Keratinocyte (primary cell): Measurements from ENCODE around the gene CDC6. TPM values are rescaled to one million over a fixed set of nuclear protein-coding genes. Genes with fewer than 3 reads are reported as not detected.

Experiments used
- DNase-seq: peaks from one replicate; pipeline ENCODE4 v3.0.0-alpha.2; 2011; ENCODE audit warnings: low read depth, missing footprints, low spot score
- FAIRE-seq: peaks from 2 replicates; lab custom pipeline; 2011; peaks lifted over from hg19 to GRCh38; lab: Jason Lieb, UNC
- H2AFZ ChIP-seq: 2 replicates; pipeline ENCODE4 v1.6.0; 2012; ENCODE audit warnings: low read length, control low read depth, inconsistent platforms; ENCODE audit not compliant: control insufficient read depth
- H3K27ac ChIP-seq: 2 replicates; pipeline ENCODE4 v1.5.1; 2011; ENCODE audit warnings: low read length; ENCODE audit not compliant: control insufficient read depth, insufficient read depth
- H3K27me3 ChIP-seq: 3 replicates; pipeline ENCODE4 v1.6.0; 2011; ENCODE audit warnings: low read length; ENCODE audit not compliant: control insufficient read depth, insufficient read depth; ENCODE audit errors: extremely low read depth
- H3K36me3 ChIP-seq, 2 experiments: 2 replicates in 1 of 2; 3 replicates in 1 of 2; pipeline ENCODE4 v1.5.1; 2011; ENCODE audit warnings: low read length in 2 of 2, mild to moderate bottlenecking in 1 of 2; ENCODE audit not compliant: control insufficient read depth in 2 of 2, insufficient read depth in 2 of 2; ENCODE audit errors: extremely low read depth in 1 of 2
- H3K4me1 ChIP-seq: 3 replicates; pipeline ENCODE4 v1.5.1; 2011; ENCODE audit warnings: low read length; ENCODE audit not compliant: control insufficient read depth, insufficient read depth; ENCODE audit errors: extremely low read depth
- H3K4me2 ChIP-seq: 3 replicates; pipeline ENCODE4 v1.6.0; 2011; ENCODE audit warnings: low read depth, low read length; ENCODE audit not compliant: control insufficient read depth, insufficient read depth; ENCODE audit errors: extremely low read depth
- H3K4me3 ChIP-seq, 3 experiments: fragments of 200-600 bp in 1 of 3; sonication (generic) in 1 of 3; 2 replicates in 2 of 3; 3 replicates in 1 of 3; pipeline ENCODE4 v1.5.1; 2011 to 2016; ENCODE audit warnings: low read length in 3 of 3, mild to moderate bottlenecking in 3 of 3, control low read depth in 2 of 3, inconsistent platforms in 1 of 3, low read depth in 1 of 3, mixed read lengths in 1 of 3, mixed run types in 1 of 3, moderate library complexity in 1 of 3; ENCODE audit not compliant: control insufficient read depth in 2 of 3, insufficient read depth in 2 of 3; ENCODE audit errors: extremely low read depth in 1 of 3
- H3K79me2 ChIP-seq: 2 replicates; pipeline ENCODE4 v1.6.0; 2012; ENCODE audit warnings: low read length; ENCODE audit not compliant: control insufficient read depth, insufficient read depth
- H3K9ac ChIP-seq: 3 replicates; pipeline ENCODE4 v1.6.0; 2011; ENCODE audit warnings: low read length; ENCODE audit not compliant: control insufficient read depth, insufficient read depth; ENCODE audit errors: extremely low read depth
- H3K9me1 ChIP-seq: 3 replicates; pipeline ENCODE4 v1.6.0; 2011; ENCODE audit warnings: low read length; ENCODE audit not compliant: control insufficient read depth, insufficient read depth; ENCODE audit errors: extremely low read depth
- H3K9me3 ChIP-seq: 2 replicates; pipeline ENCODE4 v1.5.1; 2012; ENCODE audit warnings: low read depth, low read length; ENCODE audit not compliant: control insufficient read depth
- H4K20me1 ChIP-seq: 3 replicates; pipeline ENCODE4 v1.6.0; 2011; ENCODE audit warnings: low read length; ENCODE audit not compliant: control insufficient read depth, insufficient read depth; ENCODE audit errors: extremely low read depth
- CTCF ChIP-seq, 3 experiments: IDR thresholded peaks in 1 of 3; conservative IDR thresholded peaks in 1 of 3; optimal IDR thresholded peaks in 1 of 3; 2 replicates in 2 of 3; 3 replicates in 1 of 3; pipeline versions ENCODE3 to v1.5.1; 2011; ENCODE audit warnings: low read length in 3 of 3, mild to moderate bottlenecking in 3 of 3, moderate library complexity in 2 of 3, control low read depth in 1 of 3, inconsistent platforms in 1 of 3; ENCODE audit not compliant: insufficient read depth in 2 of 3; ENCODE audit errors: extremely low read depth in 1 of 3
- EZH2 ChIP-seq: IDR thresholded peaks from one replicate; pipeline ENCODE4 v1.6.1; 2012; ENCODE audit warnings: inconsistent platforms, mild to moderate bottlenecking, low read length, moderate library complexity
- dilution Hi-C: fragments of 300-500 bp; cut with MboI; formaldehyde crosslinking; loops from one replicate; pipeline ENCODE4 v1.7.0; 2020; ENCODE audit warnings: low sequenced_read_pairs; ENCODE audit not compliant: extremely low pct_ligation_motif_present
- polyA plus RNA-seq, 5 experiments: library from polyadenylated mRNA; depleted of rRNA in 3 of 5; stranded (reverse) in 3 of 5; stranded (forward) in 1 of 5; unstranded in 1 of 5; fragments of >200 nt; gene quantifications; 1 replicate in 1 of 5; 2 replicates in 3 of 5; 3 replicates in 1 of 5; pipeline versions ENCODE4 v1.2.1 to v1.2.3, GENCODE V29; 2011 to 2012; ENCODE audit warnings: missing spikeins in 2 of 5, low read depth in 1 of 5, low replicate concordance in 1 of 5

Gene CDC6
- polyA plus RNA-seq, 1 donor (not counting 4 experiments of a cell fraction or from before 2014, with no cell fraction given), result 28.0 TPM

DNA sequence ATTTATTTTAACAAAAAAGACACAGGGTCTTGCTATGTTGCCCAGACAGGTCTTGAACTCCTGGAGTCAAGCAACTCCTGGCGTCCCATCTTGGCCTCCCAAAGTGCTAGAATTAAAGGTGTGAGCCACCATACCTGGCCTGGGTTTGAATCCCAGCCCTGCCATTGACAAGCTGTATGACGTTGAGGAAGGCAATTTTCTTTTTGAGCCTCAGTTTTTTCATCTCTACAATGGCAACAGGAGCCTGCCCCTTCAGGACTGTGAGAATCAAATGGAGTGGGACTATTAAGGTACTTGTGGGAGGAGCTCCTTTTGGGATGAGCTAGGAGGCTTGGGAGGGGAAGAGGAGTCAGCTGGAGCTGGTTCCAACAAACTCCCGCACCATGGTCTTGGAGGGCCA, 27.5 kb downstream of the CDC6 start:
- Histone ChIP-seq H3K4me2 (peak overlapping the region; percentile 17), H3K36me3 (no peaks in the 10 kb centered on the region), H2AFZ (no peak overlapping the region), H3K79me2 (peaks cover 20% of the 10 kb centered on the region), H3K9me1 (no peaks in the 10 kb centered on the region), H3K9me3 (no peaks in the 10 kb centered on the region), H3K4me3 (no peak overlapping the region), H4K20me1 (no peaks in the 10 kb centered on the region), H3K9ac (no peak overlapping the region), H3K4me1 (peaks cover 89% of the 10 kb centered on the region), H3K27me3 (no peaks in the 10 kb centered on the region), H3K27ac (no peak overlapping the region)
- dilution Hi-C loops, result no loop called here
- TF ChIP-seq EZH2 (no peak), CTCF (optimal IDR thresholded peaks at IDR 0.05 in 1 of 3, IDR thresholded peaks at IDR 0.05 in 1 of 3, conservative IDR thresholded peaks at IDR 0.05 in 1 of 3; ENCODE audit: extremely low read depth in 1 of 3, insufficient read depth in 2 of 3, low read length in 3 of 3) (no peak)
- no peak for DNase-seq
- FAIRE-seq, result no peak

GRCh38 chr17:40315678-40316570, 28.2 kb downstream of the CDC6 start:
- Histone ChIP-seq H3K36me3 (no peaks in the 10 kb centered on the region), H3K9me1 (no peaks in the 10 kb centered on the region), H3K9me3 (no peaks in the 10 kb centered on the region), H3K79me2 (peaks cover 28% of the 10 kb centered on the region), H3K4me3 (no peak overlapping the region), H3K27me3 (no peaks in the 10 kb centered on the region), H3K4me2 (peak overlapping the region; percentile 17), H3K9ac (no peak overlapping the region), H3K27ac (no peak overlapping the region), H2AFZ (no peak overlapping the region), H4K20me1 (no peaks in the 10 kb centered on the region), H3K4me1 (peaks cover 88% of the 10 kb centered on the region)
- FAIRE-seq (peak; percentile 44), DNase-seq (no peak)
- TF ChIP-seq CTCF (optimal IDR thresholded peaks at IDR 0.05 in 1 of 3, IDR thresholded peaks at IDR 0.05 in 1 of 3, conservative IDR thresholded peaks at IDR 0.05 in 1 of 3; ENCODE audit: extremely low read depth in 1 of 3, insufficient read depth in 2 of 3, low read length in 3 of 3) (no peak), EZH2 (no peak)
- dilution Hi-C loops, result no loop called here
